GM20000 (cell line): Measurements from ENCODE around the gene HECTD1.
"Not testable (repeated sequence)": the region's sequence is repeated elsewhere in the genome, so short reads cannot be mapped to it uniquely, and the experiment has no call there.

Experiments used
- DNase-seq: peaks from one replicate; pipeline ENCODE4 v3.0.0; 2012; ENCODE audit warnings: low spot score
- CTCF ChIP-seq: IDR thresholded peaks from 2 replicates; pipeline ENCODE4 v1.5.1; 2012; ENCODE audit warnings: mild to moderate bottlenecking, control low read depth; ENCODE audit errors: extremely low read depth, missing control alignments

Gene HECTD1

GRCh38 chr14:31232081-31232480 is 24.5 kb upstream of the HECTD1 start:
- no peak for TF ChIP-seq CTCF
- no peak for DNase-seq

DNA sequence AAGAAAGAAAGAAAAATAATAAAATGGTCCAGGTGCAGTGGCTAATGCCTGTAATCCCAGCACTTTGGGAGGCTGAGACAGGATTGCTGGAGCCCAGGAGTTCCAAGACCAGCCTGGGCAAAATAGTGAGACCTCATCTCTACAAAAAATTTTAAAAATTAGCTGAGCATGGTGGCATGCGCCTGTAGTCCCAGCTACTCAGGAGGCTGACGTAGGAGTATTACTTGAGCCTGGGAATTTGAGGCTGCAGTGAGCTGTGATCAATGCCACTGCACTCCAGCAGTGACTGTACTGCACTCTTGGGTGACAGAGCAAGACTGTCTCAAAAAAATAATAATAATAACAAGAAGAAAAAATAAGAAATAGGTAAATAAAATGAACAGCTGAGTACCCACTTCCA is 23.7 kb upstream of the HECTD1 start:
- DNase-seq, result not testable (repeated sequence)

DNA sequence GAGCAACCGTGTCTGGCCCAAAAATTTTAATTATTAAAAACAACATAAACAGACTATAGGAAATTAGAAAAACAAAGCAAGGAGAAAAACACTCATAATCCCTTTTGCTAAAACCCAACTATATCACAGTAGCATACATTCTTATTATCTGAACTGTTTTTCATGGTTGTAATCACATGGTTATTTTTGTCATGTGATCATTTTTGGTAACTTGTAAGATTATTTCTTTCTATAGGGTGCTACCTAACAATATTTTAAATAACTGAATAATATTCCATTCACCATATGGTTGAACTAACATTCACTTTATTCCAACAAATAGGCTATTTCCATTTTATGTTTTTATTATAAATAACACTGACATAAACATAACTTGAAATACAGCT is 23.0 kb upstream of the HECTD1 start:
- TF ChIP-seq CTCF, result no peak
- DNase-seq, result no peak

DNA sequence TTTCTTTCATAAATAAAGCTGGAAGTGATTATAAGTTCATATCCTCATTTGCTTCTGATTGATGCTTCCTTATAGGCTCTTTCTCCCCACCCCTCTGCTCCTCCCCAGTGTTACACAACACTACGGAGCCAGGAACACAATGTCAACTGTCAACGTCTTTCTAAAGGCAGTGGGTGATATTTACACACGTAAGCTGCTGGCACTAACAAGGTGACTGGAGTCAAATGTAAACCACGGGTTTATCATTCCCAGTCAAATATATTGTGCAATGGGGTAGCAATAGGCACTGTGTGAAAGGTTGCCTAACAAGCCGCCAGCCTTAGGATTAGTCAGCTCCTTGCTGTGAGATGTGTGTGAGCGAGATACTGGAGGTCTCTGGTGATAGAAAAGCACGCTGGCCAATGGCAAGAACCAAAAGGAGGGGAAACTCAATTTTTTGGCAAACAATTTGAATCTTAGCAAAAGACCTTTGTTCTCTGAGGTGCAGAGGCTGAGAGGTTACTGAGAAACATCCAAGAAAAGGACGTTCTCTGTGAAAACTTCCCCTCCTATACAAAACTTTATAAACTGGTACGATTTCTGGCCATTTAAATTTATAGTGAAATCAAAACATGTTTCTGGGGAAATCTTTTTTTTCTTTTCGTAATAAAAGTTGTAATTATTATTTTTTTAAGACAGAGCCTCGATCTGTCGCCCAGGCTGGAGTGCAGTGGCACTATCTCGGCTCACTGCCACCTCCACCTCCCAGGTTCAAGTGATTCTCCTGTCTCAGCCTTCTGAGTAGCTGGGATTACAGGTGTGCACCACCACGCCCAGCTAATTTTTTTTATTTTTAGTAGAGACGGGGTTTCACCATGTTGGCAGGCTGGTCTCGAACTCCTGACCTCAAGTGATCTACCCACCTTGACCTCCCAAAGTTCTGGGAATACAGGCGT is 22.3 kb upstream of the HECTD1 start:
- no peak for TF ChIP-seq CTCF
- DNase-seq, result no peak

DNA sequence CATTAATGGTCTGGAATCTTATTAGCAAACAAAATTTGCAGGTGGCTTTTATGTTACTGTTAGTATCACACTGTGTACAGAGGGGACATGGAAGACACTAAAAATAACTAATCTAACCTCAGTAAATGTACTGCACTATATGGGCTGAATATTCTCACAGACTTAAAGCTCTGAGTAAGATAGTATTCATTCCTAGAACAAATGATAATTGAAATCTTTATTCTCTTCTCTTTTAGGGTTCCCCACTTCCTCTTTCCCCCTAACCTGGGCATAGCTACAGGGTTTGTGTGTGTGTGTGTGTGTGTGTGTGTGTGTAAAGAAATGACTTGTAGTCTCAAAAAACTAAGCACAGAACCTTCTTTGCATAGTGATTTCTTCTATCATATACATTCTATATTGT is 21.4 kb upstream of the HECTD1 start:
- peak; percentile 54 for DNase-seq
- TF ChIP-seq CTCF, result no peak

- no peak for TF ChIP-seq CTCF
- DNase-seq, result no peak
These were observed 20.9 kb upstream of the HECTD1 start for GRCh38 chr14:31228533-31228932.

GRCh38 chr14:31224808-31225207 is 17.2 kb upstream of the HECTD1 start:
- no peak for DNase-seq
- no peak for TF ChIP-seq CTCF

DNA sequence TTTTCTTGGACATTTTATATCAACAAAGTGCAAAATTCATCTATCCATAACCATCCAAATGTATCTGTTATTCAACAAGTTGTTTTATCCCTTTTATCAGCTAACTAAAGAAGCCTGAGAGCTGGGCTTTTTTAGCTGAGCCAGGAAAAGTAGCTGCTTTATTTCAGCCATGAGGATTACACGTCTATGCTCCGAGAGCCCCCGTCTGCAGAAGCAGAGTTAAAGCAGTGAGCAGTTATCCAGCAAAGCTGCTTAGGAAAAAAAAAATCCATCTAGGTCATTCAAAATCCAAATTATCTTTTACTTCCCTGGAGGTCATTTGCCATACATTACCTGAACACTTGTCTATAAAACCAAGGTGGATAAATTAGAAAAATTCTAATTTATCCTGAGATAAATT is 15.7 kb upstream of the HECTD1 start:
- TF ChIP-seq CTCF, result no peak
- DNase-seq, result no peak
